Measurements from ENCODE around the gene IL17C. TPM values are rescaled to one million over a fixed set of nuclear protein-coding genes. Genes with fewer than 3 reads are reported as not detected.

The IL17C gene
- polyA plus RNA-seq, 1 of the 3 experiments (the other 2 are of a cell fraction): 0.07 TPM

- TF ChIP-seq REST (IDR thresholded peaks at IDR 0.05; ENCODE audit: low read depth, low read length) (no peak), EZH2phosphoT487 (IDR thresholded peaks at IDR 0.05; ENCODE audit: borderline replicate concordance, low read depth) (no peak), RAD21 (IDR thresholded peaks at IDR 0.05; ENCODE audit: low read length) (no peak), IRF3 (IDR thresholded peaks at IDR 0.05; ENCODE audit: low read depth, low read length) (no peak), SIN3A (IDR thresholded peaks at IDR 0.05; ENCODE audit: borderline replicate concordance, low read depth, low read length) (no peak)
Observed at GRCh38 chr16:88634141-88634993, 4.0 kb upstream of the IL17C start (continued).

- ChIA-PET CTCF (no interaction called here), POLR2A (no interaction called here)
- no peak overlapping the region for H3K4me2 ChIP-seq
- no peak overlapping the region for H3K27ac ChIP-seq (ENCODE audit: low read depth in 2 of 2, low read length in 1 of 2)
- H2AFZ ChIP-seq (ENCODE audit: low read depth): no peak overlapping the region
- peaks cover 0 to 6% of the 10 kb centered on the region in 2 experiments; a peak in 1 of 4 replicates for H3K4me1 ChIP-seq (ENCODE audit: control insufficient read depth in 1 of 2, insufficient read depth in 2 of 2, low read depth in 1 of 2, low read length in 1 of 2)
- H3K79me2 ChIP-seq (ENCODE audit: insufficient read depth): no peaks in the 10 kb centered on the region
- no peaks in the 10 kb centered on the region for H3K9me3 ChIP-seq
- H3K36me3 ChIP-seq (replicated peaks in 1 of 2; ENCODE audit: control insufficient read depth in 1 of 2, insufficient read depth in 2 of 2, low read length in 1 of 2): peaks cover 4 to 30% of the 10 kb centered on the region in 2 experiments
- H3K27me3 ChIP-seq (ENCODE audit: insufficient read depth): peaks cover 15% of the 10 kb centered on the region; the same call in 1 of the 2 replicates
- no peak overlapping the region for H3K9ac ChIP-seq
- peaks cover 3% of the 10 kb centered on the region for H3F3A ChIP-seq (replicated peaks; ENCODE audit: insufficient read depth)
- no peaks in the 10 kb centered on the region for H4K20me1 ChIP-seq (ENCODE audit: insufficient read depth)
- no peak for DNase-seq
- no peaks in the 10 kb centered on the region for H3K9me2 ChIP-seq
- 78% methylated on average over 22 of the region's 28 CpGs for WGBS (ENCODE audit: low lambda C conversion rate)
- H3K4me3 ChIP-seq (ENCODE audit: low read depth in 2 of 2, low read length in 1 of 2): no peak overlapping the region
- no peak for TF ChIP-seq USF2 (IDR thresholded peaks at IDR 0.05; ENCODE audit: borderline replicate concordance, low read depth, low read length)
- no peak for TF ChIP-seq YY1 (IDR thresholded peaks at IDR 0.05; ENCODE audit: low read depth)
Observed at GRCh38 chr16:88634994-88635670, 3.2 kb upstream of the IL17C start.

Measured in SK-N-SH (cell line).